ENCODE measurements around the gene SPRED1.

Gene SPRED1

GRCh38 chr15:38320866-38321265 lies 68.2 kb downstream of the SPRED1 start:
- Histone ChIP-seq H3K27ac (ENCODE audit: low read depth, low read length) (no peak overlapping the region), H3K18ac (ENCODE audit: low read length) (no peak overlapping the region), H2BK15ac (replicated peaks; ENCODE audit: low read depth) (no peak overlapping the region), H3K4me2 (ENCODE audit: low read length) (no peak overlapping the region), H3K9ac (ENCODE audit: low read length) (no peak overlapping the region), H2AK5ac (ENCODE audit: low read length) (no peak overlapping the region), H4K8ac (ENCODE audit: low read depth, low read length) (no peak overlapping the region), H4K5ac (ENCODE audit: low read length) (no peak overlapping the region), H2BK5ac (ENCODE audit: low read length) (no peak overlapping the region), H3K27me3 (ENCODE audit: insufficient read depth, low read length, poor library complexity) (no peaks in the 10 kb centered on the region), H3K4me3 (ENCODE audit: low read length) (no peak overlapping the region), H3K23ac (ENCODE audit: low read length) (no peak overlapping the region), H3K79me1 (ENCODE audit: low read length) (peaks cover 2% of the 10 kb centered on the region), H3K4ac (ENCODE audit: low read depth, low read length) (no peak overlapping the region), H3K4me1 (ENCODE audit: control insufficient read depth, low read depth, low read length) (no peaks in the 10 kb centered on the region), H3K56ac (ENCODE audit: low read length) (no peak overlapping the region), H3K36me3 (ENCODE audit: control insufficient read depth, insufficient read depth, low read length) (no peaks in the 10 kb centered on the region), H2BK120ac (ENCODE audit: low read depth, low read length) (no peak overlapping the region), H3K79me2 (ENCODE audit: control insufficient read depth, insufficient read depth, low read length) (peaks cover 4% of the 10 kb centered on the region)
- no peak for DNase-seq
- no CpG with 5 or more reads among the region's 2 CpGs for WGBS (ENCODE audit: extremely low coverage, insufficient coverage, low lambda C conversion rate)

GRCh38 chr15:38323895-38324294 lies 71.3 kb downstream of the SPRED1 start:
- Histone ChIP-seq H3K79me1 (ENCODE audit: low read length) (peaks cover 2% of the 10 kb centered on the region), H2AK5ac (ENCODE audit: low read length) (no peak overlapping the region), H4K8ac (ENCODE audit: low read depth, low read length) (no peak overlapping the region), H2BK15ac (replicated peaks; ENCODE audit: low read depth) (no peak overlapping the region), H3K79me2 (ENCODE audit: control insufficient read depth, insufficient read depth, low read length) (peaks cover 2% of the 10 kb centered on the region), H3K18ac (ENCODE audit: low read length) (no peak overlapping the region), H3K9ac (ENCODE audit: low read length) (no peak overlapping the region), H3K4me2 (ENCODE audit: low read length) (no peak overlapping the region), H3K4me3 (ENCODE audit: low read length) (no peak overlapping the region), H3K23ac (ENCODE audit: low read length) (no peak overlapping the region), H3K4ac (ENCODE audit: low read depth, low read length) (no peak overlapping the region), H3K36me3 (ENCODE audit: control insufficient read depth, insufficient read depth, low read length) (no peaks in the 10 kb centered on the region), H2BK5ac (ENCODE audit: low read length) (no peak overlapping the region), H3K27ac (ENCODE audit: low read depth, low read length) (no peak overlapping the region), H4K5ac (ENCODE audit: low read length) (no peak overlapping the region), H2BK120ac (ENCODE audit: low read depth, low read length) (no peak overlapping the region), H3K27me3 (ENCODE audit: insufficient read depth, low read length, poor library complexity) (no peaks in the 10 kb centered on the region), H3K56ac (ENCODE audit: low read length) (no peak overlapping the region), H3K4me1 (ENCODE audit: control insufficient read depth, low read depth, low read length) (no peaks in the 10 kb centered on the region)
- WGBS (ENCODE audit: extremely low coverage, insufficient coverage, low lambda C conversion rate): no CpG with 5 or more reads among the region's 4 CpGs
- no peak for DNase-seq

- Histone ChIP-seq H4K5ac (ENCODE audit: low read length) (no peak overlapping the region), H3K79me1 (ENCODE audit: low read length) (peaks cover 2% of the 10 kb centered on the region), H2BK15ac (replicated peaks; ENCODE audit: low read depth) (no peak overlapping the region), H3K36me3 (ENCODE audit: control insufficient read depth, insufficient read depth, low read length) (no peaks in the 10 kb centered on the region), H2BK120ac (ENCODE audit: low read depth, low read length) (no peak overlapping the region), H2BK5ac (ENCODE audit: low read length) (no peak overlapping the region), H3K27me3 (ENCODE audit: insufficient read depth, low read length, poor library complexity) (no peaks in the 10 kb centered on the region), H3K18ac (ENCODE audit: low read length) (no peak overlapping the region), H3K4ac (ENCODE audit: low read depth, low read length) (no peak overlapping the region), H3K79me2 (ENCODE audit: control insufficient read depth, insufficient read depth, low read length) (no peaks in the 10 kb centered on the region), H3K9ac (ENCODE audit: low read length) (no peak overlapping the region), H3K4me3 (ENCODE audit: low read length) (no peak overlapping the region), H3K4me2 (ENCODE audit: low read length) (no peak overlapping the region), H3K4me1 (ENCODE audit: control insufficient read depth, low read depth, low read length) (no peaks in the 10 kb centered on the region), H2AK5ac (ENCODE audit: low read length) (no peak overlapping the region), H3K56ac (ENCODE audit: low read length) (no peak overlapping the region), H3K23ac (ENCODE audit: low read length) (no peak overlapping the region), H4K8ac (ENCODE audit: low read depth, low read length) (no peak overlapping the region), H3K27ac (ENCODE audit: low read depth, low read length) (no peak overlapping the region)
- no CpG with 5 or more reads among the region's 7 CpGs for WGBS (ENCODE audit: extremely low coverage, insufficient coverage, low lambda C conversion rate)
- no peak for DNase-seq
These were observed 72.5 kb downstream of the SPRED1 start for GRCh38 chr15:38324939-38325647.

- Histone ChIP-seq H3K4me3 (ENCODE audit: low read length) (no peak overlapping the region), H3K9ac (ENCODE audit: low read length) (no peak overlapping the region), H3K4ac (ENCODE audit: low read depth, low read length) (no peak overlapping the region), H4K8ac (ENCODE audit: low read depth, low read length) (peak overlapping the region; percentile 5), H3K4me2 (ENCODE audit: low read length) (no peak overlapping the region), H3K36me3 (ENCODE audit: control insufficient read depth, insufficient read depth, low read length) (no peaks in the 10 kb centered on the region), H3K56ac (ENCODE audit: low read length) (no peak overlapping the region), H3K27ac (ENCODE audit: low read depth, low read length) (no peak overlapping the region), H3K18ac (ENCODE audit: low read length) (no peak overlapping the region), H3K23ac (ENCODE audit: low read length) (no peak overlapping the region), H2BK120ac (ENCODE audit: low read depth, low read length) (no peak overlapping the region), H2AK5ac (ENCODE audit: low read length) (no peak overlapping the region), H2BK5ac (ENCODE audit: low read length) (no peak overlapping the region), H3K27me3 (ENCODE audit: insufficient read depth, low read length, poor library complexity) (no peaks in the 10 kb centered on the region), H2BK15ac (replicated peaks; ENCODE audit: low read depth) (no peak overlapping the region), H3K79me1 (ENCODE audit: low read length) (peaks cover 2% of the 10 kb centered on the region), H3K4me1 (ENCODE audit: control insufficient read depth, low read depth, low read length) (no peaks in the 10 kb centered on the region), H4K5ac (ENCODE audit: low read length) (no peak overlapping the region), H3K79me2 (ENCODE audit: control insufficient read depth, insufficient read depth, low read length) (no peaks in the 10 kb centered on the region)
- WGBS (ENCODE audit: extremely low coverage, insufficient coverage, low lambda C conversion rate): no CpG with 5 or more reads among the region's 1 CpG
- no peak for DNase-seq
These were observed 73.0 kb downstream of the SPRED1 start for GRCh38 chr15:38325648-38325990.

- no peaks in the 10 kb centered on the region for H3K79me2 ChIP-seq (ENCODE audit: control insufficient read depth, insufficient read depth, low read length)
- no peaks in the 10 kb centered on the region for H3K36me3 ChIP-seq (ENCODE audit: control insufficient read depth, insufficient read depth, low read length)
- H3K27ac ChIP-seq (ENCODE audit: low read depth, low read length): no peak overlapping the region
- no peak overlapping the region for H3K4me2 ChIP-seq (ENCODE audit: low read length)
- no peak overlapping the region for H2BK15ac ChIP-seq (replicated peaks; ENCODE audit: low read depth)
- no peak overlapping the region for H3K9ac ChIP-seq (ENCODE audit: low read length)
- no peak overlapping the region for H3K18ac ChIP-seq (ENCODE audit: low read length)
- no peak overlapping the region for H2BK5ac ChIP-seq (ENCODE audit: low read length)
- H3K23ac ChIP-seq (ENCODE audit: low read length): no peak overlapping the region
- no peak overlapping the region for H2AK5ac ChIP-seq (ENCODE audit: low read length)
- no peak overlapping the region for H3K4me3 ChIP-seq (ENCODE audit: low read length)
- H3K27me3 ChIP-seq (ENCODE audit: insufficient read depth, low read length, poor library complexity): no peaks in the 10 kb centered on the region
- no peak overlapping the region for H4K8ac ChIP-seq (ENCODE audit: low read depth, low read length)
- H4K5ac ChIP-seq (ENCODE audit: low read length): no peak overlapping the region
- no peak overlapping the region for H2BK120ac ChIP-seq (ENCODE audit: low read depth, low read length)
- H3K79me1 ChIP-seq (ENCODE audit: low read length): no peaks in the 10 kb centered on the region
- no peak overlapping the region for H3K4ac ChIP-seq (ENCODE audit: low read depth, low read length)
- H3K4me1 ChIP-seq (ENCODE audit: control insufficient read depth, low read depth, low read length): no peaks in the 10 kb centered on the region
- H3K56ac ChIP-seq (ENCODE audit: low read length): no peak overlapping the region
- no CpG with 5 or more reads among the region's 1 CpG for WGBS (ENCODE audit: extremely low coverage, insufficient coverage, low lambda C conversion rate)
- DNase-seq: no peak
These were observed 80.1 kb downstream of the SPRED1 start for GRCh38 chr15:38332711-38333110.

- Histone ChIP-seq H3K9ac (ENCODE audit: low read length) (no peak overlapping the region), H3K18ac (ENCODE audit: low read length) (no peak overlapping the region), H4K5ac (ENCODE audit: low read length) (no peak overlapping the region), H3K79me1 (ENCODE audit: low read length) (no peaks in the 10 kb centered on the region), H4K8ac (ENCODE audit: low read depth, low read length) (no peak overlapping the region), H3K4me1 (ENCODE audit: control insufficient read depth, low read depth, low read length) (no peaks in the 10 kb centered on the region), H3K4me3 (ENCODE audit: low read length) (no peak overlapping the region), H2BK15ac (replicated peaks; ENCODE audit: low read depth) (no peak overlapping the region), H2BK120ac (ENCODE audit: low read depth, low read length) (no peak overlapping the region), H3K79me2 (ENCODE audit: control insufficient read depth, insufficient read depth, low read length) (no peaks in the 10 kb centered on the region), H3K27ac (ENCODE audit: low read depth, low read length) (no peak overlapping the region), H3K56ac (ENCODE audit: low read length) (no peak overlapping the region), H3K36me3 (ENCODE audit: control insufficient read depth, insufficient read depth, low read length) (no peaks in the 10 kb centered on the region), H3K23ac (ENCODE audit: low read length) (no peak overlapping the region), H2BK5ac (ENCODE audit: low read length) (no peak overlapping the region), H2AK5ac (ENCODE audit: low read length) (no peak overlapping the region), H3K4me2 (ENCODE audit: low read length) (no peak overlapping the region), H3K4ac (ENCODE audit: low read depth, low read length) (no peak overlapping the region), H3K27me3 (ENCODE audit: insufficient read depth, low read length, poor library complexity) (no peaks in the 10 kb centered on the region)
- WGBS (ENCODE audit: extremely low coverage, insufficient coverage, low lambda C conversion rate): no CpG with 5 or more reads among the region's 1 CpG
- no peak for DNase-seq
These were observed 82.5 kb downstream of the SPRED1 start for GRCh38 chr15:38335116-38335515.
